H9 (cell line): ENCODE results near the gene CTAGE15. TPM values are rescaled to one million over a fixed set of nuclear protein-coding genes. Genes with fewer than 3 reads are reported as not detected.
"Not testable (repeated sequence)": the region's sequence is repeated elsewhere in the genome, so short reads cannot be mapped to it uniquely, and the experiment has no call there.

Source experiments
- DNase-seq: peaks from one replicate; pipeline ENCODE4 v3.0.0-alpha.2; 2017
- H2AFZ ChIP-seq: one replicate; pipeline ENCODE4 v1.6.1; 2013; ENCODE audit warnings: mild to moderate bottlenecking, low read length, control low read depth, moderate library complexity
- H2AK5ac ChIP-seq: 2 replicates; pipeline ENCODE4 v1.6.1; 2013; ENCODE audit warnings: low read length, control low read depth, mixed read lengths; ENCODE audit not compliant: insufficient read length
- H2BK120ac ChIP-seq: one replicate; pipeline ENCODE4 v1.6.1; 2013; ENCODE audit warnings: low read depth, mild to moderate bottlenecking, low read length, control low read depth, inconsistent platforms; ENCODE audit not compliant: poor library complexity, severe bottlenecking
- H2BK12ac ChIP-seq: 2 replicates; pipeline ENCODE4 v1.6.1; 2013; ENCODE audit warnings: low read length, control low read depth, mixed read lengths, low read depth; ENCODE audit not compliant: insufficient read length
- H2BK15ac ChIP-seq: 2 replicates; pipeline ENCODE4 v1.6.1; 2013; ENCODE audit warnings: low read depth, low read length, control low read depth
- H2BK20ac ChIP-seq: one replicate; pipeline ENCODE4 v1.6.1; 2013; ENCODE audit warnings: low read depth, mild to moderate bottlenecking, low read length, control low read depth, inconsistent platforms; ENCODE audit not compliant: poor library complexity, severe bottlenecking
- H2BK5ac ChIP-seq: 2 replicates; pipeline ENCODE4 v1.6.1; 2013; ENCODE audit warnings: low read length, control low read depth, mixed read lengths; ENCODE audit not compliant: insufficient read length
- H3K14ac ChIP-seq: 2 replicates; pipeline ENCODE4 v1.6.1; 2013; ENCODE audit warnings: low read length, control low read depth; ENCODE audit not compliant: insufficient read depth
- H3K18ac ChIP-seq: 2 replicates; pipeline ENCODE4 v1.6.1; 2013; ENCODE audit warnings: low read depth, mild to moderate bottlenecking, mixed read lengths, low read length, control low read depth; ENCODE audit not compliant: insufficient read length
- H3K23ac ChIP-seq: 2 replicates; pipeline ENCODE4 v1.6.1; 2013; ENCODE audit warnings: low read length, control low read depth, mixed read lengths, low read depth; ENCODE audit not compliant: insufficient read length
- H3K23me2 ChIP-seq: 2 replicates; pipeline ENCODE4 v1.6.1; 2013; ENCODE audit warnings: low read depth, mild to moderate bottlenecking, mixed read lengths, low read length, control low read depth; ENCODE audit not compliant: insufficient read length, poor library complexity, severe bottlenecking
- H3K27ac ChIP-seq: 2 replicates; pipeline ENCODE4 v1.5.1; 2013; ENCODE audit warnings: low read length, control low read depth, mixed read lengths, low read depth; ENCODE audit not compliant: insufficient read length
- H3K27me3 ChIP-seq: 2 replicates; pipeline ENCODE4 v1.6.1; 2013; ENCODE audit warnings: low read length, control low read depth, inconsistent platforms; ENCODE audit not compliant: insufficient read depth
- H3K4ac ChIP-seq: 2 replicates; pipeline ENCODE4 v1.6.1; 2013; ENCODE audit warnings: low read depth, mild to moderate bottlenecking, control low read depth, inconsistent platforms, low read length, moderate library complexity
- H3K4me1 ChIP-seq: 2 replicates; pipeline ENCODE4 v1.6.1; 2013; ENCODE audit warnings: low read length, control low read depth, inconsistent platforms; ENCODE audit not compliant: insufficient read depth
- H3K4me2 ChIP-seq: 2 replicates; pipeline ENCODE4 v1.6.1; 2013; ENCODE audit warnings: low read length, control low read depth, mixed read lengths; ENCODE audit not compliant: insufficient read length, insufficient read depth
- H3K56ac ChIP-seq: 2 replicates; pipeline ENCODE4 v1.6.1; 2013; ENCODE audit warnings: low read depth, mild to moderate bottlenecking, mixed read lengths, low read length, control low read depth; ENCODE audit not compliant: insufficient read length
- H3K79me1 ChIP-seq: 2 replicates; pipeline ENCODE4 v1.6.1; 2013; ENCODE audit warnings: low read depth, mild to moderate bottlenecking, moderate library complexity, low read length, control low read depth, inconsistent platforms; ENCODE audit not compliant: insufficient read depth, poor library complexity, severe bottlenecking
- H3K79me2 ChIP-seq: 2 replicates; pipeline ENCODE4 v1.6.1; 2013; ENCODE audit warnings: low read length, control low read depth, inconsistent platforms; ENCODE audit not compliant: insufficient read depth
- H3K9ac ChIP-seq: 2 replicates; pipeline ENCODE4 v1.6.1; 2013; ENCODE audit warnings: low read length, control low read depth, mixed read lengths; ENCODE audit not compliant: insufficient read length; ENCODE audit errors: extremely low read depth
- H3K9me3 ChIP-seq: one replicate; pipeline ENCODE4 v1.6.1; 2013; ENCODE audit warnings: low read depth, low read length, inconsistent platforms; ENCODE audit not compliant: control insufficient read depth
- H3T11ph ChIP-seq: one replicate; pipeline ENCODE4 v1.6.1; 2013; ENCODE audit warnings: mild to moderate bottlenecking, low read length, control low read depth, inconsistent platforms
- H4K20me1 ChIP-seq: one replicate; pipeline ENCODE4 v1.6.1; 2013; ENCODE audit not compliant: control insufficient read depth, insufficient read length, insufficient read depth
- H4K5ac ChIP-seq: 2 replicates; pipeline ENCODE4 v1.6.1; 2013; ENCODE audit warnings: low read depth, mild to moderate bottlenecking, mixed read lengths, low read length, control low read depth; ENCODE audit not compliant: insufficient read length
- H4K8ac ChIP-seq: replicated peaks from 2 replicates; pipeline ENCODE4 v1.6.1; 2013; ENCODE audit warnings: low read length, control low read depth, mixed read lengths, low read depth; ENCODE audit not compliant: insufficient read length
- H4K91ac ChIP-seq: 2 replicates; pipeline ENCODE4 v1.6.1; 2013; ENCODE audit warnings: low read depth, mild to moderate bottlenecking, moderate library complexity, mixed read lengths, low read length, control low read depth; ENCODE audit not compliant: insufficient read length
- H3K27ac Mint-ChIP-seq, 3 experiments: 2 replicates in 2 of 3; 3 replicates in 1 of 3; pipeline ENCODE4 v1.8.0; 2020 to 2021; ENCODE audit warnings: mixed read lengths in 3 of 3, mild to moderate bottlenecking in 1 of 3, moderate library complexity in 1 of 3
- H3K27me3 Mint-ChIP-seq: 2 replicates; pipeline ENCODE4 v1.8.0; 2021; ENCODE audit warnings: low read depth, mild to moderate bottlenecking, moderate library complexity, mixed read lengths
- H3K36me3 Mint-ChIP-seq, 3 experiments: 2 replicates in 2 of 3; 3 replicates in 1 of 3; pipeline ENCODE4 v1.8.0; 2020 to 2021; ENCODE audit warnings: low read depth in 3 of 3, mixed read lengths in 3 of 3; ENCODE audit not compliant: insufficient read depth in 1 of 3
- H3K4me1 Mint-ChIP-seq, 2 experiments: 2 replicates each; pipeline ENCODE4 v1.8.0; 2020; ENCODE audit warnings: mixed read lengths in 2 of 2
- H3K4me3 Mint-ChIP-seq, 2 experiments: 2 replicates in 1 of 2; 3 replicates in 1 of 2; pipeline ENCODE4 v1.8.0; 2020 to 2021; ENCODE audit warnings: mild to moderate bottlenecking in 2 of 2, mixed read lengths in 2 of 2, moderate library complexity in 1 of 2
- H3K9me3 Mint-ChIP-seq, 2 experiments: 2 replicates in 1 of 2; 3 replicates in 1 of 2; pipeline ENCODE4 v1.8.0; 2020; ENCODE audit warnings: mild to moderate bottlenecking in 2 of 2, mixed read lengths in 2 of 2, moderate library complexity in 1 of 2
- WGBS: extraction: QIAGEN DNeasy Blood & Tissue Kit; methylation state at CpG from one replicate; pipeline ENCODE4 v1.1.7; 2013; ENCODE audit warnings: missing lambda C conversion rate, low lambda C conversion rate, mixed read lengths; ENCODE audit not compliant: insufficient read length; ENCODE audit errors: extremely low coverage; 5-methylcytosine and 5-hydroxymethylcytosine counted together
- total RNA-seq: library from RNA; stranded (reverse); gene quantifications from 2 replicates; pipeline ENCODE4 v1.2.1, GENCODE V29; 2021

Gene CTAGE15
- total RNA-seq, 1 experiment from 2014 or later, result 1.8 TPM

- not testable (repeated sequence) for H2BK120ac ChIP-seq, H3K27ac Mint-ChIP-seq, H2BK5ac ChIP-seq, DNase-seq, H2AFZ ChIP-seq, H3K56ac ChIP-seq, H3K4me1 ChIP-seq, H3K9me3 ChIP-seq, H3K9me3 Mint-ChIP-seq, H3K18ac ChIP-seq, H2BK12ac ChIP-seq, H3K79me2 ChIP-seq, H3K23me2 ChIP-seq, H2BK20ac ChIP-seq, H3K36me3 Mint-ChIP-seq, H3K9ac ChIP-seq, H3K23ac ChIP-seq, H2AK5ac ChIP-seq, H3K4ac ChIP-seq, H3K79me1 ChIP-seq, H3K4me2 ChIP-seq, H3K27me3 ChIP-seq, H4K8ac ChIP-seq, H3K4me1 Mint-ChIP-seq, H4K5ac ChIP-seq, H3T11ph ChIP-seq, H4K91ac ChIP-seq, H3K4me3 Mint-ChIP-seq, H3K14ac ChIP-seq, H3K27me3 Mint-ChIP-seq, H4K20me1 ChIP-seq, H3K27ac ChIP-seq, H2BK15ac ChIP-seq
- WGBS, result no CpG with 5 or more reads among the region's 7 CpGs
These were observed 28.1 kb upstream of the CTAGE15 start for GRCh38 chr7:143543288-143544038.

GRCh38 chr7:143555968-143556367 lies 15.6 kb upstream of the CTAGE15 start:
- H3K4me2 ChIP-seq, H4K8ac ChIP-seq, H3K23me2 ChIP-seq, H3K27ac ChIP-seq, H2BK12ac ChIP-seq, H3K27ac Mint-ChIP-seq, H3K9ac ChIP-seq, H3K4me3 Mint-ChIP-seq, H3K9me3 Mint-ChIP-seq, H3K79me2 ChIP-seq, H3K4ac ChIP-seq, H3K27me3 Mint-ChIP-seq, H3K9me3 ChIP-seq, H2AFZ ChIP-seq, H2BK120ac ChIP-seq, H3K18ac ChIP-seq, H3T11ph ChIP-seq, H3K4me1 ChIP-seq, H4K5ac ChIP-seq, H2BK15ac ChIP-seq, H3K14ac ChIP-seq, H4K20me1 ChIP-seq, H3K79me1 ChIP-seq, H3K27me3 ChIP-seq, H2AK5ac ChIP-seq, H4K91ac ChIP-seq, H2BK5ac ChIP-seq, H3K23ac ChIP-seq, DNase-seq, H3K36me3 Mint-ChIP-seq, H2BK20ac ChIP-seq, H3K4me1 Mint-ChIP-seq, H3K56ac ChIP-seq: not testable (repeated sequence)
- no CpG with 5 or more reads among the region's 1 CpG for WGBS
